GM12878 (cell line): ENCODE results near the gene PMEL. TPM values are rescaled to one million over a fixed set of nuclear protein-coding genes. Genes with fewer than 3 reads are reported as not detected.

ENCODE experiments used
- ATAC-seq: fragments of 200-7000 bp; cut with Tn5 transposase; 3 replicates; pipeline ENCODE4 v1.9.1; 2020; ENCODE audit warnings: mild to moderate bottlenecking, moderate library complexity
- BruUV-seq: library from RNA; stranded (reverse); fragments of 400-500 nt; replicated peaks from 2 replicates; lab custom pipeline; 2021; lab: Mats Ljungman, UMichigan
- CTCF ChIA-PET: fragments of 300-600 bp; sonication (Branson Sonifier 250); formaldehyde crosslinking; extraction: SDS; loops from one replicate; lab custom pipeline; 2021; ENCODE audit warnings: inconsistent platforms; lab: Yijun Ruan, JAX
- POLR2A ChIA-PET: fragments of 350-600 bp; formaldehyde crosslinking; extraction: SDS; loops from one replicate; lab custom pipeline; 2021; ENCODE audit warnings: inconsistent platforms; lab: Charles Lee
- RAD21 ChIA-PET: fragments of 300-600 bp; sonication (Branson Sonifier 250); formaldehyde crosslinking; loops from one replicate; lab custom pipeline; 2023; ENCODE audit warnings: antibody characterized with exemption; ENCODE audit not compliant: unreplicated experiment; lab: Charles Lee
- SMC1A ChIA-PET: fragments of 300-600 bp; sonication (Branson Sonifier 250); formaldehyde crosslinking; loops from one replicate; lab custom pipeline; 2023; ENCODE audit not compliant: unreplicated experiment, uncharacterized antibody; lab: Charles Lee
- DNase-seq: peaks from one replicate; pipeline ENCODE4 v3.0.0-alpha.2; 2011; ENCODE audit warnings: low read depth, low spot score
- FAIRE-seq: peaks from 3 replicates; lab custom pipeline; 2011; peaks lifted over from hg19 to GRCh38; lab: Jason Lieb, UNC
- H2AFZ ChIP-seq: 2 replicates; pipeline ENCODE4 v1.6.0; 2011; ENCODE audit warnings: low read depth, low read length, control low read depth; ENCODE audit not compliant: control insufficient read depth
- H3K27ac ChIP-seq: 2 replicates; pipeline ENCODE4 v1.5.1; 2011; ENCODE audit warnings: control low read depth; ENCODE audit not compliant: control insufficient read depth, insufficient read depth
- H3K27me3 ChIP-seq, 2 experiments: replicated peaks in 1 of 2; 2 replicates each; pipeline versions ENCODE4 v1.6.0 to v1.6.1; 2011; ENCODE audit warnings: low read length in 1 of 2; ENCODE audit not compliant: control insufficient read depth in 2 of 2, insufficient read depth in 2 of 2
- H3K36me3 ChIP-seq, 2 experiments: 2 replicates each; pipeline ENCODE4 v1.5.1; 2011; ENCODE audit warnings: low read length in 1 of 2; ENCODE audit not compliant: control insufficient read depth in 2 of 2, insufficient read depth in 2 of 2
- H3K4me1 ChIP-seq: 2 replicates; pipeline ENCODE4 v1.6.1; 2011; ENCODE audit warnings: mild to moderate bottlenecking, low read length, moderate library complexity, mixed read lengths; ENCODE audit not compliant: control insufficient read depth, insufficient read depth
- H3K4me2 ChIP-seq: 2 replicates; pipeline ENCODE4 v1.6.0; 2011; ENCODE audit warnings: control low read depth; ENCODE audit not compliant: control insufficient read depth, insufficient read depth
- H3K4me3 ChIP-seq: fragments of 200-600 bp; sonication (generic); 2 replicates; pipeline ENCODE4 v1.5.1; 2016
- H3K79me2 ChIP-seq: 2 replicates; pipeline ENCODE4 v1.6.0; 2011; ENCODE audit warnings: low read length; ENCODE audit not compliant: control insufficient read depth, insufficient read depth
- H3K9ac ChIP-seq: 2 replicates; pipeline ENCODE4 v1.8.0; 2011; ENCODE audit warnings: low read length, control low read depth, mixed read lengths; ENCODE audit not compliant: control insufficient read depth, insufficient read depth
- H3K9me3 ChIP-seq: replicated peaks from 3 replicates; pipeline ENCODE4 v1.5.1; 2011; ENCODE audit warnings: mild to moderate bottlenecking, low read length; ENCODE audit not compliant: control insufficient read depth, insufficient read depth
- H4K20me1 ChIP-seq: 2 replicates; pipeline ENCODE4 v1.6.0; 2011; ENCODE audit not compliant: control insufficient read depth, insufficient read depth
- BRCA1 ChIP-seq: IDR thresholded peaks from 2 replicates; pipeline ENCODE4 v1.6.1; 2011; ENCODE audit warnings: low read depth, low read length, improper control_type of control experiment
- TARDBP ChIP-seq: IDR thresholded peaks from 2 replicates; pipeline ENCODE4 v1.6.1; 2016; ENCODE audit warnings: borderline replicate concordance
- TCF7 ChIP-seq: IDR thresholded peaks from 2 replicates; pipeline ENCODE4 v1.6.1; 2014; ENCODE audit warnings: antibody characterized with exemption, borderline replicate concordance
- WGBS: methylation state at CpG from one replicate; pipeline ENCODE4 v1.1.6; 2016; ENCODE audit warnings: low lambda C conversion rate; ENCODE audit not compliant: insufficient replicate concordance, insufficient coverage; ENCODE audit errors: missing lambda C conversion rate; 5-methylcytosine and 5-hydroxymethylcytosine counted together
- in situ Hi-C: fragments of 300-500 bp; cut with MboI; formaldehyde crosslinking; loops from 9 replicates; pipeline ENCODE4 v1.14.3; 2018; ENCODE audit warnings: mixed read lengths
- intact Hi-C: fragments of 100-400 bp; cut with micrococcal nuclease; formaldehyde crosslinking; loops from one replicate; pipeline ENCODE4 v1.14.2; 2022; ENCODE audit not compliant: unreplicated experiment
- polyA plus RNA-seq, 11 experiments: library from polyadenylated mRNA; depleted of rRNA in 4 of 11; unstranded in 6 of 11; stranded (reverse) in 5 of 11; fragments of >200 nt; fragmentation: Nextera tagmentation in 4 of 11; fragmentation: Illumina TruSeq in 1 of 11; extraction: Ambion mirVana in 4 of 11; extraction: Trizol in 1 of 11; gene quantifications; 1 replicate in 1 of 11; 2 replicates in 10 of 11; pipeline versions ENCODE4 v1.2.1 to v1.2.3, GENCODE V29; 2011 to 2016; ENCODE audit warnings: inconsistent platforms in 2 of 11, missing spikeins in 2 of 11, low read depth in 1 of 11
- total RNA-seq, 4 experiments: library from RNA; depleted of rRNA in 3 of 4; stranded (reverse); fragments of >200 nt in 3 of 4; fragmentation: Illumina TruSeq in 1 of 4; extraction: Trizol in 1 of 4; gene quantifications; 2 replicates each; pipeline versions ENCODE4 v1.2.1 to v1.2.3, GENCODE V29; 2013 to 2021
- TF ChIP-seq, protein P1 (sequence below): fragments of 450-650 bp; IDR thresholded peaks from 2 replicates; pipeline ENCODE4 v1.6.1; 2017; ENCODE audit warnings: antibody characterized with exemption, mild to moderate bottlenecking, moderate library complexity
- TF ChIP-seq, protein P2 (sequence below): fragments of 450-650 bp; conservative IDR thresholded peaks from 2 replicates; pipeline ENCODE4 v1.6.1; 2017; ENCODE audit warnings: mild to moderate bottlenecking, moderate library complexity
- TF ChIP-seq, protein P3 (sequence below): fragments of 450-650 bp; formaldehyde crosslinking; IDR thresholded peaks from 2 replicates; pipeline ENCODE4 v1.4.0; 2022; ENCODE audit warnings: mild to moderate bottlenecking, moderate library complexity
- TF ChIP-seq, protein P4 (sequence below): IDR thresholded peaks from 2 replicates; pipeline ENCODE4 v1.6.1; 2012; ENCODE audit warnings: mild to moderate bottlenecking, low read depth, low read length

PMEL gene
- total and polyA plus RNA-seq, 10 of the 15 experiments (the other 5 are each of a cell fraction or from before 2014, with no cell fraction given), result 0.32 to 1.6 (median 0.56) TPM

DNA sequence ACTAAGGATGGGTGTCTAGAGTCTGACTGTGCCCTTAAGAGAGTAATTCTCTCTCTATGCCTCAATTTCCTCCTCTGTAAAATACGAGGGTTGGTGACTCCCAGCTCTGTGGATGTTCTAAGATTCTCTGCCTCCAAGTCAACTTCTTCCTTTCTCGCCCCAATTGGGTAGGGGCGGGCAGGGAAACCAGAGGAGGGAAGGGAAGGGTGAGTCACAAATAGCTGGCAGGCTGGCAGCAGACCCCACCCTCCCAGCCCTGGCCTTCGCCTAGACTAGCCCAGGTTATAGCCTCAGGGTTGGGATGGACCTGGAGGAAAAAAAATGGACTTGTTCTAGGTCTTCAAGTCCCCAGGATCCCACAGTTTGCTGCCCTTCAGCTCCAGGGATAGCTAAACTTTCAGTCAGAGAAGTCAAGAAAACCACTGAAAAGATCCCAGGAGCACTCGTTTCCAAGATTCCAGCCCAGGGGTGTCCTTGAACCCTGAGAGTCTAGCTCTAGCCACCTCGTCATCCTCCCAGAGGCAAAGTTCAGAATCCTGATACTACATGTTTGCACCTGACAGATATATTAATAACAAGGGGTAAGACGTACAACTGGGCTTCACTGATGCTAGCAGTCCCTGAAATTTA, 32.6 kb downstream of the PMEL start:
- H3K4me2 ChIP-seq, result peak overlapping the region; percentile 79
- no peak for FAIRE-seq
- H3K9ac ChIP-seq, result no peak overlapping the region
- DNase-seq, result no peak
- H3K9me3 ChIP-seq, result no peaks in the 10 kb centered on the region
- H3K27me3 ChIP-seq, result no peaks in the 10 kb centered on the region
- in situ Hi-C loops (no loop called here), intact Hi-C loops (no loop called here)
- peaks cover 20% of the 10 kb centered on the region for H3K79me2 ChIP-seq
- H3K27ac ChIP-seq, result no peak overlapping the region
- SMC1A ChIA-PET, result interaction anchor here (0.7 to 3.4 kb wide), 22 partner anchors 8 to 228 kb away, joined by 3 to 12 read pairs (median 4); partner anchors contain the start of genes DNAJC14, ORMDL2, RAB5B and SARNP
- POLR2A ChIA-PET, result interaction anchor here (0.5 to 3.9 kb wide), 16 partner anchors 13 to 218 kb away, joined by 3 to 18 read pairs (median 4); partner anchors contain the start of gene RAB5B
- peak overlapping the region; percentile 99 for H3K4me3 ChIP-seq
- RAD21 ChIA-PET, result interaction anchor here (0.6 to 2.1 kb wide), 8 partner anchors 35 to 195 kb away, joined by 3 to 10 read pairs (median 4); partner anchors contain the start of genes ORMDL2, SARNP and SUOX
- CTCF ChIA-PET, result interaction anchor here (1.0 to 4.5 kb wide), 14 partner anchors 8 to 204 kb away, joined by 3 to 20 read pairs (median 5); partner anchors contain the start of genes ORMDL2, SARNP and SUOX
- WGBS, result 89% methylated on average over 7 of the region's 7 CpGs
- BruUV-seq, result no TSS peak
- no peaks in the 10 kb centered on the region for H4K20me1 ChIP-seq
- peaks cover 0 to 13% of the 10 kb centered on the region in 2 experiments; a peak in 2 of 4 replicates for H3K36me3 ChIP-seq
- H2AFZ ChIP-seq, result no peak overlapping the region
- ATAC-seq, result no peak
- peaks cover 8% of the 10 kb centered on the region; the same call in 1 of the 2 replicates for H3K4me1 ChIP-seq
- TF ChIP-seq, protein P1, sequence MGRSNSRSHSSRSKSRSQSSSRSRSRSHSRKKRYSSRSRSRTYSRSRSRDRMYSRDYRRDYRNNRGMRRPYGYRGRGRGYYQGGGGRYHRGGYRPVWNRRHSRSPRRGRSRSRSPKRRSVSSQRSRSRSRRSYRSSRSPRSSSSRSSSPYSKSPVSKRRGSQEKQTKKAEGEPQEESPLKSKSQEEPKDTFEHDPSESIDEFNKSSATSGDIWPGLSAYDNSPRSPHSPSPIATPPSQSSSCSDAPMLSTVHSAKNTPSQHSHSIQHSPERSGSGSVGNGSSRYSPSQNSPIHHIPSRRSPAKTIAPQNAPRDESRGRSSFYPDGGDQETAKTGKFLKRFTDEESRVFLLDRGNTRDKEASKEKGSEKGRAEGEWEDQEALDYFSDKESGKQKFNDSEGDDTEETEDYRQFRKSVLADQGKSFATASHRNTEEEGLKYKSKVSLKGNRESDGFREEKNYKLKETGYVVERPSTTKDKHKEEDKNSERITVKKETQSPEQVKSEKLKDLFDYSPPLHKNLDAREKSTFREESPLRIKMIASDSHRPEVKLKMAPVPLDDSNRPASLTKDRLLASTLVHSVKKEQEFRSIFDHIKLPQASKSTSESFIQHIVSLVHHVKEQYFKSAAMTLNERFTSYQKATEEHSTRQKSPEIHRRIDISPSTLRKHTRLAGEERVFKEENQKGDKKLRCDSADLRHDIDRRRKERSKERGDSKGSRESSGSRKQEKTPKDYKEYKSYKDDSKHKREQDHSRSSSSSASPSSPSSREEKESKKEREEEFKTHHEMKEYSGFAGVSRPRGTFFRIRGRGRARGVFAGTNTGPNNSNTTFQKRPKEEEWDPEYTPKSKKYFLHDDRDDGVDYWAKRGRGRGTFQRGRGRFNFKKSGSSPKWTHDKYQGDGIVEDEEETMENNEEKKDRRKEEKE, result no peak
- TF ChIP-seq TCF7, result no peak
- TF ChIP-seq TARDBP, result no peak
- TF ChIP-seq, protein P2, sequence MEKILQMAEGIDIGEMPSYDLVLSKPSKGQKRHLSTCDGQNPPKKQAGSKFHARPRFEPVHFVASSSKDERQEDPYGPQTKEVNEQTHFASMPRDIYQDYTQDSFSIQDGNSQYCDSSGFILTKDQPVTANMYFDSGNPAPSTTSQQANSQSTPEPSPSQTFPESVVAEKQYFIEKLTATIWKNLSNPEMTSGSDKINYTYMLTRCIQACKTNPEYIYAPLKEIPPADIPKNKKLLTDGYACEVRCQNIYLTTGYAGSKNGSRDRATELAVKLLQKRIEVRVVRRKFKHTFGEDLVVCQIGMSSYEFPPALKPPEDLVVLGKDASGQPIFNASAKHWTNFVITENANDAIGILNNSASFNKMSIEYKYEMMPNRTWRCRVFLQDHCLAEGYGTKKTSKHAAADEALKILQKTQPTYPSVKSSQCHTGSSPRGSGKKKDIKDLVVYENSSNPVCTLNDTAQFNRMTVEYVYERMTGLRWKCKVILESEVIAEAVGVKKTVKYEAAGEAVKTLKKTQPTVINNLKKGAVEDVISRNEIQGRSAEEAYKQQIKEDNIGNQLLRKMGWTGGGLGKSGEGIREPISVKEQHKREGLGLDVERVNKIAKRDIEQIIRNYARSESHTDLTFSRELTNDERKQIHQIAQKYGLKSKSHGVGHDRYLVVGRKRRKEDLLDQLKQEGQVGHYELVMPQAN, result no peak
- TF ChIP-seq BRCA1, result no peak
- TF ChIP-seq, protein P3, sequence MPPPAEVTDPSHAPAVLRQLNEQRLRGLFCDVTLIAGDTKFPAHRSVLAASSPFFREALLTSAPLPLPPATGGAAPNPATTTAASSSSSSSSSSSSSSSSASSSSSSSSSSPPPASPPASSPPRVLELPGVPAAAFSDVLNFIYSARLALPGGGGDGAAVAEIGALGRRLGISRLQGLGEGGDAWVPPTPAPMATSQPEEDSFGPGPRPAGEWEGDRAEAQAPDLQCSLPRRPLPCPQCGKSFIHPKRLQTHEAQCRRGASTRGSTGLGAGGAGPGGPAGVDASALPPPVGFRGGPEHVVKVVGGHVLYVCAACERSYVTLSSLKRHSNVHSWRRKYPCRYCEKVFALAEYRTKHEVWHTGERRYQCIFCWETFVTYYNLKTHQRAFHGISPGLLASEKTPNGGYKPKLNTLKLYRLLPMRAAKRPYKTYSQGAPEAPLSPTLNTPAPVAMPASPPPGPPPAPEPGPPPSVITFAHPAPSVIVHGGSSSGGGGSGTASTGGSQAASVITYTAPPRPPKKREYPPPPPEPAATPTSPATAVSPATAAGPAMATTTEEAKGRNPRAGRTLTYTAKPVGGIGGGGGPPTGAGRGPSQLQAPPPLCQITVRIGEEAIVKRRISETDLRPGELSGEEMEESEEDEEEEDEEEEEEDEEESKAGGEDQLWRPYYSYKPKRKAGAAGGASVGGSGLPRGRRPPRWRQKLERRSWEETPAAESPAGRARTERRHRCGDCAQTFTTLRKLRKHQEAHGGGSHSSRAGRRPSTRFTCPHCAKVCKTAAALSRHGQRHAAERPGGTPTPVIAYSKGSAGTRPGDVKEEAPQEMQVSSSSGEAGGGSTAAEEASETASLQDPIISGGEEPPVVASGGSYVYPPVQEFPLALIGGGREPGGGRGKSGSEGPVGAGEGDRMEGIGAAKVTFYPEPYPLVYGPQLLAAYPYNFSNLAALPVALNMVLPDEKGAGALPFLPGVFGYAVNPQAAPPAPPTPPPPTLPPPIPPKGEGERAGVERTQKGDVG (CRISPR knock-in tag), result no peak
- TF ChIP-seq, protein P4, sequence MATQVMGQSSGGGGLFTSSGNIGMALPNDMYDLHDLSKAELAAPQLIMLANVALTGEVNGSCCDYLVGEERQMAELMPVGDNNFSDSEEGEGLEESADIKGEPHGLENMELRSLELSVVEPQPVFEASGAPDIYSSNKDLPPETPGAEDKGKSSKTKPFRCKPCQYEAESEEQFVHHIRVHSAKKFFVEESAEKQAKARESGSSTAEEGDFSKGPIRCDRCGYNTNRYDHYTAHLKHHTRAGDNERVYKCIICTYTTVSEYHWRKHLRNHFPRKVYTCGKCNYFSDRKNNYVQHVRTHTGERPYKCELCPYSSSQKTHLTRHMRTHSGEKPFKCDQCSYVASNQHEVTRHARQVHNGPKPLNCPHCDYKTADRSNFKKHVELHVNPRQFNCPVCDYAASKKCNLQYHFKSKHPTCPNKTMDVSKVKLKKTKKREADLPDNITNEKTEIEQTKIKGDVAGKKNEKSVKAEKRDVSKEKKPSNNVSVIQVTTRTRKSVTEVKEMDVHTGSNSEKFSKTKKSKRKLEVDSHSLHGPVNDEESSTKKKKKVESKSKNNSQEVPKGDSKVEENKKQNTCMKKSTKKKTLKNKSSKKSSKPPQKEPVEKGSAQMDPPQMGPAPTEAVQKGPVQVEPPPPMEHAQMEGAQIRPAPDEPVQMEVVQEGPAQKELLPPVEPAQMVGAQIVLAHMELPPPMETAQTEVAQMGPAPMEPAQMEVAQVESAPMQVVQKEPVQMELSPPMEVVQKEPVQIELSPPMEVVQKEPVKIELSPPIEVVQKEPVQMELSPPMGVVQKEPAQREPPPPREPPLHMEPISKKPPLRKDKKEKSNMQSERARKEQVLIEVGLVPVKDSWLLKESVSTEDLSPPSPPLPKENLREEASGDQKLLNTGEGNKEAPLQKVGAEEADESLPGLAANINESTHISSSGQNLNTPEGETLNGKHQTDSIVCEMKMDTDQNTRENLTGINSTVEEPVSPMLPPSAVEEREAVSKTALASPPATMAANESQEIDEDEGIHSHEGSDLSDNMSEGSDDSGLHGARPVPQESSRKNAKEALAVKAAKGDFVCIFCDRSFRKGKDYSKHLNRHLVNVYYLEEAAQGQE, result no peak
